Measurements from ENCODE around the gene TGM6.

GRCh38 chr20:2403291-2404052 is 22.8 kb downstream of the TGM6 start:
- TF ChIP-seq POLR2A (IDR thresholded peaks at IDR 0.05) (no peak), CTCF (IDR thresholded peaks at IDR 0.05) (no peak)

All from uterus (tissue), 2 donors.